Fibroblast of villous mesenchyme (primary cell): ENCODE data around the gene ABCC1. TPM values are rescaled to one million over a fixed set of nuclear protein-coding genes. Genes with fewer than 3 reads are reported as not detected.
"Not testable (repeated sequence)": the region's sequence is repeated elsewhere in the genome, so short reads cannot be mapped to it uniquely, and the experiment has no call there.

Experiments
- DNase-seq: peaks from one replicate; pipeline ENCODE4 v3.0.0-alpha.2; 2010; ENCODE audit warnings: low read depth
- H3K4me3 ChIP-seq: 2 replicates; pipeline ENCODE4 v1.5.1; 2011; ENCODE audit warnings: low read depth, mild to moderate bottlenecking, low read length
- CTCF ChIP-seq: IDR thresholded peaks from 2 replicates; pipeline ENCODE4 v1.5.1; 2012; ENCODE audit warnings: low read depth, mild to moderate bottlenecking, low read length; ENCODE audit not compliant: insufficient read depth
- total RNA-seq: library from RNA; depleted of rRNA; stranded (reverse); fragments of >200 nt; gene quantifications from 2 replicates; pipeline ENCODE4 v1.2.3, GENCODE V29; 2012

The ABCC1 gene
- total RNA-seq, 1 donor: 34.1 TPM

DNA sequence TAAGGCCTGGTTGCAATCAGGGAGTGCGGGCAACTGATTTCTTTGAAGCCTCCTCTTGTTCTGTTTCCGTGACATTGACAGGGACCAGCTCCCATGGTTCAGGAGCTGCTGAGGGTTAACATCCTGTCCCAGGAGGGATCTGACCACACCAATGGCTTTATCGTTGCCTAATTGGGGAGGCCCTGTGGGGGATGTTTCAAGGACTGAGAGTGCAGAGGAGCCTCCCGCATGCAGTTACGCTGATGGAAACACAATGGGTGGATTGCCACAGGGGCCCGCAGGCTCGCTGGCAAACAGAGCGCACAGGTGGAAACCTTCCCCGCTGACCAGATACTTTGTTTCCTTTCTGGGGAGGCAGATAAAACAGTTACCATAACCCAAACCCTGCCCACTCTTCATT lies 23.8 kb upstream of the ABCC1 start:
- DNase-seq: no peak
- TF ChIP-seq CTCF: no peak
- H3K4me3 ChIP-seq: no peak overlapping the region

DNA sequence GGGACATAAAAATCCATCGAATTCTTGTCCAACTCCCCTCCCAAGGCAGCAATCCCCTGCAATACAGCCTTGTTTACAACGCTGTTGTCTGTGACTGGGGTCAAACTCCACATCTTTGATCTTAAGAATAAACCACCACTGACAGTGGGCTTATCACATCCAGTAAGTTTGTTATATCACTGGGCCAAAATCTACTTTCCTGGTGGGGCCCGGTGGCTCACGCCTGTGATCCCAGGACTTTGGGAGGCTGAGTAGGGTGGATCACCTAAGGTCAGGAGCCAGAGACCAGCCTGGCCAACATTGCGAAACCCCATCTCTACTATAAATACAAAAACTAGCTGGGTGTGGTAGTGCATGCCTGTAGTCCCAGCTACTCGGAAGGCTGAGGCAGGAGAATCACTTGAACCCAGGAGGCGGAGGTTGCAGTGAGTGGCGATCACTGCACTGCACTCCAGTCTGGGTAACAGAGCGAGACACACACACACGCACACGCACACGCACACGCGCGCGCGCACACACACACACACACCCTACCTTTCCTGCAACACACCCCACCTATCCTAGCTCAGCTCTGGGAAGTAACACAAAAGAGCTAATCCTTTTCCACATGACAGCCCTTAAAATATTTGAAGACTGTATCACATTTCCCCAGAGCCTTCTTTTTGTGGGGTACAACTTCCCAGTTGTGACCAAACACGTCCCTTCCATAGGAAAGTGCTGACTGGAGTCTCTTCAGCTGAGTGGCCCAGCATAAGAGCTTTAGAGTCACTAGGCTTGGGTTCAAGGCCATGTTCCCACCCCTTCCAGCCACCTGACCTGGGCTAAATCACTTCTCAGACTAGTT lies 20.9 kb upstream of the ABCC1 start:
- TF ChIP-seq CTCF: no peak
- no peak overlapping the region for H3K4me3 ChIP-seq

DNA sequence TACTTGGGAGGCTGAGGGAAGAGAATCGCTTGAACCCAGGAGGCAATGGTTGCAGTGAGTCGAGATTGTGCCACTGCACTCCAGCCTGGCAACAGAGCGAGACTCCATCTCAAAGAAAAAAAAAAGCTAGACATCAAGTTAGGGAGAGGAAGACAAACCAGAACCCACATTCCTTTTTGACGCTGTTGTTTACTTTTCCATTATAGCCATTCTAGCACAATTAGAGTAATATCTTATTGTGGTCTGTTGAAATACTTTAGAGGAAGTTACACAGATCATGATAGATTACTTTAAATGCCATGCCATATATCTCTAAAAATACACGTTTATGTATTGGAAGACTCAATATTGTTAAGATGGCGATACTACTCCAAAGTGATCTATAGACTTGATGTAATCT lies 16.5 kb upstream of the ABCC1 start:
- TF ChIP-seq CTCF: no peak
- no peak overlapping the region for H3K4me3 ChIP-seq
- DNase-seq: no peak

More for the DNA sequence above, 20.9 kb upstream of the ABCC1 start:
- peak; percentile 27 for DNase-seq

GRCh38 chr16:15933781-15934180 lies 15.6 kb upstream of the ABCC1 start:
- TF ChIP-seq CTCF: no peak
- H3K4me3 ChIP-seq: no peak overlapping the region
- no peak for DNase-seq

DNA sequence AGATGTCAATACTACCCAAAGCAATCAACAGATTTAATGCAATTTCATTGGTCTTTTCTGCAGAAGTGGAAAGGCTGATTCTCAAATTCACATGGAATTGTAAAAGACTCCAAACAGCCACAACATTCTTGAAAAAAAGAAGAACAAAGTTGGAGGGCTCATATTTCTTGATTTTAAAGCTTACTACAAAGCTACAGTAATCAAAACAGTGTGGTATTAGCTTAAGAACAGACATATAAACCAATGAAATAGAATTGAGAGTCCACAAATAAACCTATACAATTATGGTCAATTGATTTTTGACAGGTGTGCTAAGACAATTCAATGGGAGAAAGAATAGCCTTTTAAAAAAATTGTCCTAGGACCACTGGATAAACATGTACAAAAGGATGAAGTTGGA lies 14.4 kb upstream of the ABCC1 start:
- no peak overlapping the region for H3K4me3 ChIP-seq
- no peak for DNase-seq
- no peak for TF ChIP-seq CTCF

DNA sequence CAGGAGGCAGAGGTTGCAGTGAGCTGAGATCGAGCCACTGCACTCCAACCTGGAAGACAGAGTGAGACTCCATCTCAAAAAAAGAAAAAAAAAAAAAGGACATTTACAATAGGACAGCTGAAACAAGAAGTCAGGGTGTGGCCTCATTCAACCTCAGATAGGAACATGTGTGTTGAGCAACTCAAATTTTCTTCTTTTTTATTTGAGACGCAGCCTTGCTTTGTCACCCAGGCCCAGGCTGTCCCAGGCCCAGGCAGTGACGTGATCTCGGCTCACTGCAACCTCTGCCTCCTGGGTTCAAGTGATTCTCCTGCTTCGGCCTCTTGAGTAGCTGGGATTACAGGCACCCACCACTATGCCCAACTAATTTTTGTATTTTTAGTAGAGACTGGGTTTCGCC lies 12.6 kb upstream of the ABCC1 start:
- not testable (repeated sequence) for DNase-seq

GRCh38 chr16:15942931-15943690 lies 6.3 kb upstream of the ABCC1 start:
- H3K4me3 ChIP-seq: no peak overlapping the region
- no peak for TF ChIP-seq CTCF
- DNase-seq: peak; percentile 16

More for the DNA sequence above, 12.6 kb upstream of the ABCC1 start:
- H3K4me3 ChIP-seq: not testable (repeated sequence)
